ENCODE results near the gene BNC2. TPM values are rescaled to one million over a fixed set of nuclear protein-coding genes. Genes with fewer than 3 reads are reported as not detected.

BNC2 gene
- total RNA-seq, 1 experiment from 2014 or later = 5.7 TPM

GRCh38 chr9:16417161-16417560, 453.3 kb downstream of the BNC2 start:
- H3K4me3 ChIP-seq (ENCODE audit: low read depth in 2 of 2, low read length in 2 of 2) = no peak overlapping the region
- ChIA-PET POLR2A (no interaction called here), CTCF (no interaction called here)
- ATAC-seq = no peak
- in situ Hi-C loops (cut with HindIII; ENCODE audit: low pct_unique_long_range_greater_than_20kb, low sequenced_read_pairs) (no loop called here), intact Hi-C loops (cut with micrococcal nuclease; ENCODE audit: unreplicated experiment) (no loop called here)
- BruUV-seq (replicated peaks) = no TSS peak
- H3K4me1 ChIP-seq (ENCODE audit: control insufficient read depth, insufficient read depth, low read length) = no peaks in the 10 kb centered on the region
- no peaks in the 10 kb centered on the region for H3K27me3 ChIP-seq (ENCODE audit: control insufficient read depth, insufficient read depth, low read length)
- H3K9me3 ChIP-seq (ENCODE audit: control insufficient read depth, insufficient read depth, low read depth, low read length) = no peaks in the 10 kb centered on the region
- no peak for DNase-seq (ENCODE audit: low read depth, low spot score)
- H3K36me3 ChIP-seq (ENCODE audit: control insufficient read depth, insufficient read depth, low read length) = no peaks in the 10 kb centered on the region
- TF ChIP-seq TCF7L2 (IDR thresholded peaks at IDR 0.05; ENCODE audit: low read depth, low read length) (no peak), REST (IDR thresholded peaks at IDR 0.05; ENCODE audit: insufficient read depth in 1 of 2, low read depth in 2 of 2, low read length in 1 of 2) (no peak), CTCF (IDR thresholded peaks at IDR 0.05) (no peak), POLR2AphosphoS5 (IDR thresholded peaks at IDR 0.05; ENCODE audit: low read depth, low read length) (no peak), SIN3A (IDR thresholded peaks at IDR 0.05; ENCODE audit: borderline replicate concordance, insufficient read depth, low read depth, low read length) (no peak)
- H3K27ac ChIP-seq (ENCODE audit: low read length) = no peak overlapping the region

DNA sequence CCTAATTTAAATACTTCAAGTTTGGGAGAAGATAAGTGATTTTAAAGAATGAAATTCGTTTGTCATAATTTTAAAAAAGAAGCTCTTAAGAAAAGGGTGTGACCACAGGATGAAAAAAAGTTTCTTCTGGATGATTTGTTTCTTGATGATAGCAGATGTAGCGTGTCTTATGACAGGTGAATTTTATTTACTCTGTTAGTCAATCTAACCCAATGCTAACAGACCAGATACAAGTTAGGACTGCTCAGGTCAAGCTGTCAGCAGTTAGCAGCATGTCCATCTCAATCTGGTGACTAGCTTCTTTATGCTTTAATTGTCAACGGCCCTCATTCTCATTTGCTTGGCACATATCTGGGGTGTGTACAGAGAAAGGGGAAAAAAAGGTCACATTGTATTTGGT, 456.0 kb downstream of the BNC2 start:
- no peaks in the 10 kb centered on the region for H3K9me3 ChIP-seq (ENCODE audit: control insufficient read depth, insufficient read depth, low read depth, low read length)
- intact Hi-C loops (cut with micrococcal nuclease; ENCODE audit: unreplicated experiment) = no loop called here
- H3K27ac ChIP-seq (ENCODE audit: low read length) = no peak overlapping the region
- H3K4me3 ChIP-seq (ENCODE audit: low read depth in 2 of 2, low read length in 2 of 2) = no peak overlapping the region
- ChIA-PET POLR2A (no interaction called here), CTCF (no interaction called here)
- H3K4me1 ChIP-seq (ENCODE audit: control insufficient read depth, insufficient read depth, low read length) = no peaks in the 10 kb centered on the region
- no peaks in the 10 kb centered on the region for H3K27me3 ChIP-seq (ENCODE audit: control insufficient read depth, insufficient read depth, low read length)
- ATAC-seq = no peak
- in situ Hi-C loops (cut with HindIII; ENCODE audit: low pct_unique_long_range_greater_than_20kb, low sequenced_read_pairs) = no loop called here
- H3K36me3 ChIP-seq (ENCODE audit: control insufficient read depth, insufficient read depth, low read length) = no peaks in the 10 kb centered on the region
- TF ChIP-seq TCF7L2 (IDR thresholded peaks at IDR 0.05; ENCODE audit: low read depth, low read length) (no peak), REST (IDR thresholded peaks at IDR 0.05; ENCODE audit: insufficient read depth in 1 of 2, low read depth in 2 of 2, low read length in 1 of 2) (no peak), SIN3A (IDR thresholded peaks at IDR 0.05; ENCODE audit: borderline replicate concordance, insufficient read depth, low read depth, low read length) (no peak), CTCF (IDR thresholded peaks at IDR 0.05) (no peak), POLR2AphosphoS5 (IDR thresholded peaks at IDR 0.05; ENCODE audit: low read depth, low read length) (no peak)
- no TSS peak for BruUV-seq (replicated peaks)
- DNase-seq (ENCODE audit: low read depth, low spot score) = no peak

All from Panc1 (cell line).